T-cell (primary cell): ENCODE data around the gene ENPP5. TPM values are rescaled to one million over a fixed set of nuclear protein-coding genes. Genes with fewer than 3 reads are reported as not detected.
"Not testable (repeated sequence)": the region's sequence is repeated elsewhere in the genome, so short reads cannot be mapped to it uniquely, and the experiment has no call there.

Source experiments
- ATAC-seq, 4 experiments: fragments of 200-7000 bp in 3 of 4; fragments of 150-1000 bp in 1 of 4; cut with Tn5 transposase; replicated peaks in 1 of 4; 1 replicate in 3 of 4; 2 replicates in 1 of 4; pipeline ENCODE4 v1.10.0; 2021; ENCODE audit warnings: moderate library complexity in 3 of 4, mild to moderate bottlenecking in 2 of 4, moderate number of reproducible peaks in 1 of 4
- CTCF ChIA-PET, 2 donors: fragments of 300-600 bp; sonication (Branson Sonifier 250); formaldehyde crosslinking; loops; one replicate each; lab custom pipeline; 2022; ENCODE audit warnings: antibody characterized with exemption in 2 of 2; lab: Charles Lee
- POLR2A ChIA-PET, 2 donors: fragments of 300-600 bp; sonication (Branson Sonifier 250); formaldehyde crosslinking; loops; one replicate each; lab custom pipeline; 2022; ENCODE audit warnings: antibody characterized with exemption in 2 of 2; lab: Charles Lee
- DNase-seq, 35 experiments: peaks; one replicate each; pipeline versions ENCODE4 v3.0.0 to v3.0.0-alpha.2; 2013 to 2023
- H3K27ac ChIP-seq: one replicate; pipeline ENCODE4 v1.5.1; 2013; ENCODE audit warnings: low read length
- H3K27me3 ChIP-seq, 2 experiments: replicated peaks in 1 of 2; 1 replicate in 1 of 2; 2 replicates in 1 of 2; pipeline versions ENCODE4 v1.6.1 to v1.7.0; 2013; ENCODE audit warnings: low read length in 1 of 2, mixed read lengths in 1 of 2; ENCODE audit not compliant: control insufficient read depth in 2 of 2, insufficient read depth in 2 of 2; ENCODE audit errors: extremely low read depth in 1 of 2
- H3K36me3 ChIP-seq, 2 donors: 1 replicate in 1 of 2; 2 replicates in 1 of 2; pipeline versions ENCODE4 v1.6.1 to v1.7.0; 2013; ENCODE audit warnings: low read length in 1 of 2; ENCODE audit not compliant: control insufficient read depth in 2 of 2, insufficient read depth in 1 of 2; ENCODE audit errors: extremely low read depth in 1 of 2
- H3K4me1 ChIP-seq, 2 experiments: 1 replicate in 1 of 2; 2 replicates in 1 of 2; pipeline versions ENCODE4 v1.6.1 to v1.7.0; 2013; ENCODE audit warnings: low read length in 2 of 2, mixed read lengths in 1 of 2; ENCODE audit not compliant: insufficient read depth in 2 of 2, control insufficient read depth in 1 of 2; ENCODE audit errors: extremely low read depth in 1 of 2
- H3K4me3 ChIP-seq, 2 donors: 1 replicate in 1 of 2; 2 replicates in 1 of 2; pipeline versions ENCODE4 v1.5.1 to v1.7.0; 2013; ENCODE audit warnings: mild to moderate bottlenecking in 2 of 2, low read length in 1 of 2, moderate library complexity in 1 of 2; ENCODE audit not compliant: control insufficient read depth in 1 of 2; ENCODE audit errors: extremely low read depth in 1 of 2
- H3K9me3 ChIP-seq: 2 replicates; pipeline ENCODE4 v1.7.0; 2013
- H3K27ac Mint-ChIP-seq, 2 donors: one replicate each; pipeline ENCODE4 v1.8.0; 2020 to 2021; ENCODE audit warnings: mild to moderate bottlenecking in 2 of 2, mixed read lengths in 2 of 2
- H3K27me3 Mint-ChIP-seq, 2 donors: one replicate each; pipeline ENCODE4 v1.8.0; 2021 to 2022; ENCODE audit warnings: mixed read lengths in 2 of 2
- H3K36me3 Mint-ChIP-seq: one replicate; pipeline ENCODE4 v1.8.0; 2021; ENCODE audit warnings: mixed read lengths
- H3K4me1 Mint-ChIP-seq, 3 donors: one replicate each; pipeline ENCODE4 v1.8.0; 2020 to 2022; ENCODE audit warnings: mixed read lengths in 3 of 3, mild to moderate bottlenecking in 1 of 3
- H3K4me3 Mint-ChIP-seq, 3 donors: one replicate each; pipeline ENCODE4 v1.8.0; 2020 to 2022; ENCODE audit warnings: mild to moderate bottlenecking in 3 of 3, mixed read lengths in 3 of 3, moderate library complexity in 3 of 3
- H3K9me3 Mint-ChIP-seq, 3 donors: one replicate each; pipeline ENCODE4 v1.8.0; 2020 to 2022; ENCODE audit warnings: mixed read lengths in 3 of 3
- WGBS: methylation state at CpG from one replicate; pipeline ENCODE4 v1.1.5; 2013; ENCODE audit warnings: missing lambda C conversion rate; ENCODE audit not compliant: insufficient coverage; 5-methylcytosine and 5-hydroxymethylcytosine counted together
- total RNA-seq, 35 experiments: library from RNA in 6 of 35; stranded (reverse) in 6 of 35; fragments of 120-200 nt in 1 of 35; gene quantifications; one replicate each; pipeline versions ENCODE4 v1.2.1 to v1.2.4 and lab custom pipeline; 2013 to 2026

The ENPP5 gene
- total RNA-seq, 5 donors from 2014 or later (not counting 1 experiment from before 2014, with no cell fraction given), result 0.38 to 1.7 (median 0.70) TPM

DNA sequence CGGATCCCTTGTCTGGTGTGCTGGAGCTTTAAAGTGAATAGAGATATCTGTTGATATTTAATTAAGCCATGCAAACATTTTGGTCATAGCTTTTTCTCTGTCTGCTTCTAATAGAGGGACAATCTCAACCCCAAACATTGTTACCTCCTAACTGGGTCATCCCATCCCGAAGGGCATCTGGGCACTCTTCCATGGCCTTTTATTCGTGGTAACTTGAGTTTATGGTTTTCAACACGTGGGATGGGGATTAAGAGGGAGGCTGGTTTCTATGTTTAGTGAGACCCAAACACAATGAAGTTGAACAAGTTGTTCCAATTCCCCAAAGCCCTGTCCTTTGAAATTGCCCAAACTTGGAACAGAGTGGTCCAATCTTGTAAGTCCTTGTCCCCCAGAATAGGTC is 1.4 kb upstream of the ENPP5 start:
- Histone ChIP-seq H3K4me3 (no peak overlapping the region), H3K27ac (no peak overlapping the region), H3K27me3 (peaks cover 0 to 11% of the 10 kb centered on the region in 2 experiments), H3K36me3 (no peaks in the 10 kb centered on the region), H3K4me1 (peaks cover 22 to 29% of the 10 kb centered on the region in 2 experiments), H3K9me3 (no peaks in the 10 kb centered on the region)
- Mint-ChIP-seq H3K36me3 (no peaks in the 10 kb centered on the region), H3K27ac (no peak overlapping the region), H3K9me3 (no peaks in the 10 kb centered on the region), H3K27me3 (peaks cover 6 to 20% of the 10 kb centered on the region in 2 donors), H3K4me3 (peak overlapping the region in 1 of 3 donors; percentile 89), H3K4me1 (peaks cover 15 to 35% (median 28%) of the 10 kb centered on the region in 3 donors)
- ATAC-seq (no peak), DNase-seq (no peak)
- ChIA-PET CTCF (no interaction called here), POLR2A (no interaction called here)
- WGBS, result no CpG with 5 or more reads among the region's 4 CpGs

DNA sequence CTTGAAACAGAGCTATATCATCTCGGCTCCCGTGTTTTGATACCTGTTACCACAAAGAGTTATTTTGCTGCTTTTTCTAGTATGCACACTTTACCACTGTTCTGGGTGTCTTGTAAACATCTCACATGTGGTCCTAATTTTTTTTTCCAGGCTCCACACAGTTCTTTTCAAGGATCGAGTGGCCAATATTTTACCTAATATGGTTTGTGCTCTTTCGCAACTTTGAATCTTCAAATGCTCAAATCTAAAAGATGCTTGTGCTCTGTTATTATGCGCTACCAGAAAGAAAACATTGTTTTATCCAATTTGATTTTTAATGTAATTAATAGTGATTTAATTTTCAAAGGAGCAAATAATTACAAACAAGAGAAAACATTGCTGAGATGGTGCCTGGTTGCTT is 10.7 kb downstream of the ENPP5 start:
- ChIA-PET POLR2A (no interaction called here), CTCF (no interaction called here)
- DNase-seq (no peak), ATAC-seq (no peak)
- peaks cover 0 to 4% of the 10 kb centered on the region in 2 donors for H3K36me3 ChIP-seq
- H3K4me3 ChIP-seq, result no peak overlapping the region
- Mint-ChIP-seq H3K27ac (no peak overlapping the region), H3K36me3 (peaks cover 6% of the 10 kb centered on the region), H3K4me3 (no peak overlapping the region), H3K9me3 (no peaks in the 10 kb centered on the region), H3K4me1 (no peaks in the 10 kb centered on the region), H3K27me3 (peaks cover 6 to 10% of the 10 kb centered on the region in 2 donors)
- 100% methylated on average over 1 of the region's 5 CpGs for WGBS
- no peaks in the 10 kb centered on the region for H3K4me1 ChIP-seq
- no peaks in the 10 kb centered on the region for H3K9me3 ChIP-seq
- no peaks in the 10 kb centered on the region for H3K27me3 ChIP-seq
- no peak overlapping the region for H3K27ac ChIP-seq

DNA sequence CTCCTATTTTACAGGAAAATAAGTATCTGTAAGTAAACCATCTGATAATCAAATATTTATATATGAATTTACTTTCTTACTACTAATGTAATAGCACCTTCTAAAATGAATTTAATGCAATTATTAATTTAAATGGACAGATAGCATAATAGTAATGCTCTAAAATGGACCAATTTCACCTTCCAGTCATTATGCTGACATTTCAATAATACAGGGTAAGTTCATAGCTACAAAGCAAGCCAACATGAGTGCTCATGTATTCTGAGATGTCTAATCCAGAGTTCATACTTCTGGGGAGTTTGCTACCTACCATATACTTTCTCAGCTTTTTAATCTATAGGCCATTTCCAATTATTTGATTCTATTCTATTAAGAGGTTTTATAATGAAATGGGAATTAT is 11.6 kb downstream of the ENPP5 start:
- Histone ChIP-seq H3K27me3 (no peaks in the 10 kb centered on the region), H3K36me3 (peaks cover 0 to 4% of the 10 kb centered on the region in 2 donors), H3K4me1 (no peaks in the 10 kb centered on the region), H3K9me3 (no peaks in the 10 kb centered on the region), H3K27ac (no peak overlapping the region), H3K4me3 (no peak overlapping the region)
- peaks cover 3 to 6% of the 10 kb centered on the region in 2 donors for H3K27me3 Mint-ChIP-seq
- no peak overlapping the region for H3K4me3 Mint-ChIP-seq
- H3K27ac Mint-ChIP-seq, result no peak overlapping the region
- CTCF ChIA-PET, result no interaction called here
- DNase-seq (no peak), ATAC-seq (no peak)
- no peaks in the 10 kb centered on the region for H3K9me3 Mint-ChIP-seq
- no peaks in the 10 kb centered on the region for H3K4me1 Mint-ChIP-seq
- POLR2A ChIA-PET, result interaction anchor here in 1 of 2 donors (0.7 kb wide), 1 partner anchor 224 kb away, joined by 4 read pairs; no protein-coding TSS in a partner anchor
- peaks cover 6% of the 10 kb centered on the region for H3K36me3 Mint-ChIP-seq

DNA sequence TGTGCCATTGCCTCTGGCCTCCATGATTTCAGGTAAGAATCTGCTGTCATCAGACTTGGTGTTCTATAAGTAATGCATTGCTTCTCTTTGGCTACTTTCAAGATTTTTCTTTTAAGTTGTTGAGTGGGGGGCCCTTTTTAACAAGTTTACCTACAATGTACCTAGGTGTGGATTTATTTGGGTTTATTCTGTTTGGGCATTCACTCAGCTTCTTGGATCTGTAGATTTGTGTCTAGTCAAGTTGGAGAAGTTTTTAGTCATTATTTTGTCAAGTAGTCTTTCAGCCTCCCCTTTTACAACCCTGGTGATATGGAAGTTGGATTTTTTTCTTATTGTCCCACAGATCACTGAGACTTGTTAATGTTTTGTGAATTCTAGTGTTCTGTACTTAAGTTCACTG is 14.1 kb downstream of the ENPP5 start:
- Histone ChIP-seq H3K9me3 (no peaks in the 10 kb centered on the region), H3K4me1 (no peaks in the 10 kb centered on the region), H3K4me3 (no peak overlapping the region), H3K27me3 (no peaks in the 10 kb centered on the region), H3K36me3 (peaks cover 0 to 4% of the 10 kb centered on the region in 2 donors), H3K27ac (no peak overlapping the region)
- ATAC-seq (no peak), DNase-seq (no peak)
- Mint-ChIP-seq H3K9me3 (peaks cover 0 to 4% (median 0%) of the 10 kb centered on the region in 3 donors), H3K4me3 (no peak overlapping the region), H3K4me1 (no peaks in the 10 kb centered on the region), H3K36me3 (peaks cover 4% of the 10 kb centered on the region), H3K27me3 (peaks cover 3 to 6% of the 10 kb centered on the region in 2 donors), H3K27ac (no peak overlapping the region)
- POLR2A ChIA-PET, result no interaction called here
- CTCF ChIA-PET, result interaction anchor here in 1 of 2 donors (0.7 kb wide), 1 partner anchor 89 kb away, joined by 5 read pairs; no protein-coding TSS in a partner anchor

DNA sequence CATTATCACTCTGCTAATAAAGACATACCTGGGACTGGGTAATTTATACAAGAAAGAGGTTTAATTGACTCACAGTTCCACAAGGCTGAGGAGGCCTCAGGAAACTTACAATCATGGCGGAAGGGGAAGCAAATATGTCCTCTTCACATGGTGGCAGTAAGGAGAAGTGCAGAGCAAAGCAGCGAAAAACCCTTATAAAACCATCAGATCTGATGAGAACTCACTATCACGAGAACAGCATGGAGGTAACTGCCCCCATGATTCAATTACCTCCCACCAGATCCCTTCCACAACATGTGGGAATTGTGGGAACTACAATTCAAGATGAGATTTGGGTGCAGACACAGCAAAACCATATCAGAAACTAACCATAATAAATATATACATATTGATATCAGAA is 21.7 kb downstream of the ENPP5 start:
- H3K36me3 Mint-ChIP-seq, H3K4me1 Mint-ChIP-seq, H3K4me3 ChIP-seq, H3K27me3 ChIP-seq, H3K4me3 Mint-ChIP-seq, H3K4me1 ChIP-seq, H3K9me3 ChIP-seq, H3K27me3 Mint-ChIP-seq, CTCF ChIA-PET, DNase-seq, ATAC-seq, H3K27ac Mint-ChIP-seq, POLR2A ChIA-PET, H3K9me3 Mint-ChIP-seq, H3K27ac ChIP-seq, H3K36me3 ChIP-seq: not testable (repeated sequence)
- no CpG with 5 or more reads among the region's 3 CpGs for WGBS

DNA sequence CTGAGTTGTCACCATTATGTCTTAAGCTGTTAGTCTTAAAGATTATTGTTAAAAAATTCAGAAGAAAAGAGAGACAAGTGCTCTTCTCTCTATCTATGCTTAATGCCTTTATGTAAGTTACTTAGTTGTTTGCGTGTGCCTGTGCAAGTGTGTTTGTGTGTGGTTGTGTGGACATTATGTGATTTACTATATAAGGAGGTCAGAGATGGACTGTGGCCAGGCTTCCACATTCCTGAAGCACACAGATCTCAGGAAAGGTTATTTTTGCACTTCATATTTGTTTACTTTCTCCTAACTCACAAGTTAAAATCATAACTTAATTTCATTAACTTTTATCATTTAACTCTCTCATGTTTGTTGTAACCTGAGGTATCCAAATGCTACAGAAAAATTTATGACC is 26.5 kb downstream of the ENPP5 start:
- Histone ChIP-seq H3K27ac (no peak overlapping the region), H3K4me3 (no peak overlapping the region), H3K4me1 (no peaks in the 10 kb centered on the region), H3K27me3 (no peaks in the 10 kb centered on the region), H3K9me3 (no peaks in the 10 kb centered on the region), H3K36me3 (peaks cover 3 to 25% of the 10 kb centered on the region in 2 donors)
- Mint-ChIP-seq H3K27me3 (no peaks in the 10 kb centered on the region), H3K4me1 (peaks cover 4 to 8% (median 6%) of the 10 kb centered on the region in 3 donors), H3K27ac (no peak overlapping the region), H3K36me3 (peaks cover 26% of the 10 kb centered on the region), H3K9me3 (no peaks in the 10 kb centered on the region), H3K4me3 (no peak overlapping the region)
- WGBS, result no CpG with 5 or more reads among the region's 1 CpG
- ChIA-PET CTCF (no interaction called here), POLR2A (interaction anchor here in 1 of 2 donors (0.5 kb wide), 1 partner anchor 26 kb away, joined by 5 read pairs; no protein-coding TSS in a partner anchor)
- DNase-seq (no peak), ATAC-seq (no peak)
